Measurements from ENCODE around the gene DPH2.
A peak's percentile ranks its signal among the peaks of the same experiment; 100 is the strongest.

Gene DPH2

DNA sequence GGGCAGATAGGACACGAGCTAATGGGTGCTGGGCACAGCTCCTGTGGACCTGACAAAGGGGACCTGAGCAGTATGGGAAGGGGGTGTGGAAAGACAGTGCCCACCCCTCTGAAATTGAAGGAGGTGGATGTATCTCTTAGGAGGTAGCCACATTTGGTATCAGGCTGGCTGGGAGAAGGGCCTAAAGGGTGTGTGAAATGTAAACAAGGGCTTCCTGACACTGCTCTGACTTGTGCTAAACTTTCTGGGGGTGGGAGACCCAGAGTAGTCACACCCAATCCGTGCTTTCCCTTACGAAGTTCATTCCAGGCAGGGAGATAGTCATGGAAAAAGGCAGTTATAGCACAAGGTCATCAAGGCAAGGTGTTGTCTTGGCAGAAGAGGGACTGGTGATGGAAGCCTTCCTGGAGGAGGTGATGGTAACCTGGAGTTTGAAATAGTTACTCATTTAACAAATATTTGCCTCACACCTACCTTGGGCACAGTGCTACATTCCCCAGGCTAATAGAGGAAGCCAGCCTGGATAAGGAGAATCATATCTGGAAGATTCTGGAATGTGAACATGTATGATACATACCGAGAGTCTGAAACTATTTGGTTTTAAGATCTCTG, 16.3 kb downstream of the DPH2 start:
- no peaks in the 10 kb centered on the region for H3K27me3 ChIP-seq
- no peak overlapping the region for H3K9ac ChIP-seq
- no peak for TF ChIP-seq Cebpa-rat (IDR thresholded peaks at IDR 0.05)
- H3K9me3 ChIP-seq (replicated peaks in 1 of 11): no peaks in the 10 kb centered on the region
- peaks cover 0 to 49% (median 26%) of the 10 kb centered on the region in 11 experiments; a peak in 15 of 22 replicates for H4K20me1 ChIP-seq
- H3K36me3 ChIP-seq: peaks cover 5 to 67% (median 52%) of the 10 kb centered on the region in 11 experiments; a peak in 21 of 22 replicates
- no peak overlapping the region for H3K4me2 ChIP-seq
- no peak overlapping the region for H3K27ac ChIP-seq
- no peak overlapping the region for H3K4me3 ChIP-seq
- H3K4me1 ChIP-seq: peaks cover 15 to 33% (median 29%) of the 10 kb centered on the region in 10 experiments

DNA sequence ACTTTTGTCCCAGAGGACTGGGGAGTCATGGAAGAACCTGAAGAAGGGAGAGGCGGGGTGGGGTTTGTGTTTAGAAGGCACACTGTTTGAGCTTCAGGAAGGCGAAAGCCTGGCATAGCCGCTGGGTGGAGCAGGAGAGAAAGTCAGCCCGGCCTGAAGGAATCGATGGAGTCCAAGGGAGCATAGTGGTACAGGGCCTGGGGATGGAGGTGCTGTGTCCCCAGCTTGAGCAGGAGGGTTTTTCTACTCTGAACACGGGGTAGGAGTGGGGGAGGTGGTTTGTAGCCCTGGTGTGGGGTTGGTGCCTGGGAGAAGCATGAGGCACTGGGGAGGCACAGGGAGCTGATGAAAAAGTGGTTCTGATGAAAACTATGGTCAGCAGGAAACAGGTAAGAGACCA, 16.9 kb downstream of the DPH2 start:
- no peak overlapping the region for H3K27ac ChIP-seq
- H3K4me1 ChIP-seq: peaks cover 11 to 29% (median 24%) of the 10 kb centered on the region in 10 experiments
- no peaks in the 10 kb centered on the region for H3K9me3 ChIP-seq (replicated peaks in 1 of 11)
- no peak overlapping the region for H3K4me3 ChIP-seq
- peaks cover 5 to 61% (median 50%) of the 10 kb centered on the region in 11 experiments; a peak in 21 of 22 replicates for H3K36me3 ChIP-seq
- H4K20me1 ChIP-seq: peaks cover 0 to 43% (median 23%) of the 10 kb centered on the region in 11 experiments; a peak in 14 of 22 replicates
- H3K4me2 ChIP-seq: no peak overlapping the region
- no peak overlapping the region for H3K9ac ChIP-seq
- H3K27me3 ChIP-seq: no peaks in the 10 kb centered on the region
- TF ChIP-seq Cebpa-rat (IDR thresholded peaks at IDR 0.05): no peak

DNA sequence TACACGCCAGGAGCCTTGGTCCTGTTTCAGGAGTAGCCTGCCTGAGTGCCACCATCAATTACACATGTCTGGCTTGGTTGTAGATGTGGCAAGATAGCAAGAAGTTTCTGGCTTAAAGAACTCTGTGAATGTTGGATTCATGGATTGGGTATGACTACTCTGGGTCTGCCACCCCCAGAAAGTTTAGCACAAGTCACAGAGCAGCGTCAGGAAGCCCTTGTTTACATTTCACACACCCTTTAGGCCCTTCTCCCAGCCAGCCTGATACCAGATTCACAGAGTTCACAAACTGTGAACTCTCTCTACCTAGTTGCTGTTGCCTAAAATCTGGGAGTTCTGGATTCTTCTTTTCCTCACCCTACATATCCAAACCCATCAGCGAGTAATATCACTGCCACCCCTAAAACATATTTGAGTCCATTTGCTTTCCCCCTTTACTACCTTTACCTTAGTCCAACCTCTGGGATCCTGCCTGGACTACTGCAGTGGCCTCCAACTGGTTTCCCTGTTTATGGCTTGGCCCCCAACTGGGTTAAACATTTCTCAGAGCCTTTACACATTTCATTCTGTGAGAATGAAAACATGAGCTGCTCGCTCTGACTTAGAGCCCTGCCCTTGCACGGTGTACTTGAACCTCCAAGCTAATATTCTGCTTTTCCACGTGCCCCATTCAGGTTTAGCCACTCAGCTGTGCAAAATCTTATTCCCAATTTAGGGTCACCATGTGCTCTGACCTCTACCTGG, 17.5 kb downstream of the DPH2 start:
- peaks cover 14 to 28% (median 24%) of the 10 kb centered on the region in 10 experiments for H3K4me1 ChIP-seq
- no peaks in the 10 kb centered on the region for H3K27me3 ChIP-seq
- peaks cover 0 to 37% (median 19%) of the 10 kb centered on the region in 11 experiments; a peak in 14 of 22 replicates for H4K20me1 ChIP-seq
- peaks cover 5 to 55% (median 46%) of the 10 kb centered on the region in 11 experiments; a peak in 21 of 22 replicates for H3K36me3 ChIP-seq
- H3K9ac ChIP-seq: no peak overlapping the region
- no peaks in the 10 kb centered on the region for H3K9me3 ChIP-seq (replicated peaks in 1 of 11)
- H3K27ac ChIP-seq: no peak overlapping the region
- no peak overlapping the region for H3K4me2 ChIP-seq
- TF ChIP-seq Cebpa-rat (IDR thresholded peaks at IDR 0.05): no peak
- no peak overlapping the region for H3K4me3 ChIP-seq

DNA sequence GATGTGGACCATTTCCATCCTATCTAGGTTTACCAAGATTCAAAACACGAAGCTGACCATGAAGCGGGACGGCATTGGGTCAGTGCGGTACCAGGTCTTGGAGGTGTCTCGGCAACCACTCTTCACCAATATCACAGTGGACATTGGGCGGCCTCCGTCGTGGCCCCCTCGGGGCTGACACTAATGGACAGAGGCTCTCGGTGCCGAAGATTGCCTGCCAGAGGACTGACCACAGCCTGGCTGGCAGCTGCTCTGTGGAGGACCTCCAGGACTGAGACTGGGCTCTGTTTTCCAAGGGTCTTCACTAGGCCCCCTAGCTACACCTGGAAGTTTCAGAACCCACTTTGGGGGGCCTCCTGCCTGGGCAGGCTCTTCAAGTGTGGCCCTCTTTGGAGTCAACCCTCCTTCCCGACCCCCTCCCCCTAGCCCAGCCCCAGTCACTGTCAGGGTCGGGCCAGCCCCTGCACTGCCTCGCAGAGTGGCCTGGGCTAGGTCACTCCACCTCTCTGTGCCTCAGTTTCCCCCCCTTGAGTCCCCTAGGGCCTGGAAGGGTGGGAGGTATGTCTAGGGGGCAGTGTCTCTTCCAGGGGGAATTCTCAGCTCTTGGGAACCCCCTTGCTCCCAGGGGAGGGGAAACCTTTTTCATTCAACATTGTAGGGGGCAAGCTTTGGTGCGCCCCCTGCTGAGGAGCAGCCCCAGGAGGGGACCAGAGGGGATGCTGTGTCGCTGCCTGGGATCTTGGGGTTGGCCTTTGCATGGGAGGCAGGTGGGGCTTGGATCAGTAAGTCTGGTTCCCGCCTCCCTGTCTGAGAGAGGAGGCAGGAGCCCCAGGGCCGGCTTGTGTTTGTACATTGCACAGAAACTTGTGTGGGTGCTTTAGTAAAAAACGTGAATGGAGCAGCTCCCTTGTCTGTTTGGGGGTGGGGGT, 20.7 kb downstream of the DPH2 start:
- no peaks in the 10 kb centered on the region for H3K9me3 ChIP-seq (replicated peaks in 1 of 11)
- peak overlapping the region; percentile 70 to 82 (median 73) for H3K4me3 ChIP-seq
- H3K27ac ChIP-seq: peak overlapping the region; percentile 43 to 78 (median 59); a peak in 18 of 22 replicates
- peaks cover 0 to 10% (median 0%) of the 10 kb centered on the region in 11 experiments; a peak in 5 of 22 replicates for H4K20me1 ChIP-seq
- peaks cover 0 to 25% (median 21%) of the 10 kb centered on the region in 11 experiments; a peak in 21 of 22 replicates for H3K36me3 ChIP-seq
- H3K4me1 ChIP-seq: peaks cover 36 to 50% (median 46%) of the 10 kb centered on the region in 10 experiments
- H3K27me3 ChIP-seq: no peaks in the 10 kb centered on the region
- H3K9ac ChIP-seq: peak overlapping the region; percentile 63 to 82 (median 77)
- TF ChIP-seq Cebpa-rat (IDR thresholded peaks at IDR 0.05): no peak
- H3K4me2 ChIP-seq: peak overlapping the region; percentile 77 to 99 (median 96)

DNA sequence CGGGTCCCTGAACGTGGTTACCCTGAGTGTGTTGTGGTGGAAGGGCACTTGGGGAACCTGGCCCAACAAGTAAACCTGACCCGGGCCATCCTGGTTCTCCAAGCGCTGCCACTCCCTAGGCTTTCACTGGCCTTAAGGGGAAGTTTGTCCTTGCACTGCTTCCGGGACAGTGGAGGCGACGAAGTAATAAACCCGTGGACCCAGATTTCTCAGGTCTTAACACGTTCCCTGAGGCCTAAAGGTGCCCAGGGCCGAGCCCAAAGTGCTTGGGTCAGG, 21.3 kb downstream of the DPH2 start:
- Histone ChIP-seq H3K36me3 (peaks cover 0 to 19% (median 15%) of the 10 kb centered on the region in 11 experiments; a peak in 20 of 22 replicates), H3K4me3 (peak overlapping the region; percentile 70 to 82 (median 73)), H3K9ac (peak overlapping the region; percentile 63 to 82 (median 77)), H4K20me1 (peaks cover 0 to 12% (median 0%) of the 10 kb centered on the region in 11 experiments; a peak in 4 of 22 replicates), H3K9me3 (replicated peaks in 1 of 11) (no peaks in the 10 kb centered on the region), H3K27ac (peak overlapping the region; percentile 43 to 78 (median 59); a peak in 21 of 22 replicates), H3K4me1 (peaks cover 39 to 56% (median 52%) of the 10 kb centered on the region in 10 experiments), H3K27me3 (no peaks in the 10 kb centered on the region), H3K4me2 (peak overlapping the region; percentile 77 to 99 (median 96))
- no peak for TF ChIP-seq Cebpa-rat (IDR thresholded peaks at IDR 0.05)

DNA sequence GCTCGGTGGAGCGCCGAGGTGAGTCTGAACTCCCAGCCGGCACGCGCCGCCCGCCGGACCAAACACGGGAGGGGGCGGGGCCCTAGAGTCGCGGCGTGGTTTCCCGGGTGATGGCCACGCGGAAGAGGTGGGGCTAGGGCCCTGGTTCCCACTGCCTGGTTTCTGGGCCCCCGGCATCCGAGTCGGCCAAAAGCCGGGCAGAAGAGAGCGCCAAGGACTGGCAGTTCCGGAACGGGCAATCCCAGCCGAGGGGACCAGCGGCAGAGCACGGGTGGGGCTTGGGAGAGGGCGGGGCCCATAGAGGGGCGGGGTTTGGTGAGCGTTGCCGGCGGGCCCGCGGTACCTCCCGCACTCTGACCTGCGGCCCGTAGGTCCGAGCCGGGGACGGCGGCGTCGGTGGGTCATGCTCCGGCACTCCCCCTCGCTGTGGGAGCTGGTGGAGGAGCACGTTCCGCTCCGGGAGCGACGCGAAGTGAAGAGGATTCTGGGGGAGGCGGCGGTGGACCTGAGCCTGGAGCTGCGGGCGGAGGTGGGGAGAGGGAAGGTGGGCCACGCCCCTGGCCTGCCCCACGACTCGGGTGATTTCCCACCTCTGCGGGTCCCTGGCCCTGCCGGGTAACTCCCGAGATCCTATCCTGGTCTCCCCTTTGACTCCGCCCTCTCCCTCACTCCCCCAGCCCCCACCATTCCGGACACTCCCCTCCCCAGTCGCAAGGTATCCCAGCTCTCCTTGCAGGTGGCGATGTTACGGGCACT, 21.8 kb downstream of the DPH2 start, which contains the start of gene CCDC24:
Gene CCDC24 (plus strand): TSS at position 124 of the 756 bp plus-strand sequence. CDS start 280 bp downstream, at position 404.
- H3K4me2 ChIP-seq: peak within 1 kb of the TSS; percentile 77 to 99 (median 96)
- TF ChIP-seq Cebpa-rat (IDR thresholded peaks at IDR 0.05): no peak
- H4K20me1 ChIP-seq: peaks cover 0 to 14% (median 0%) of the 10 kb centered on the region in 11 experiments; a peak in 4 of 22 replicates
- no peaks in the 10 kb centered on the region for H3K9me3 ChIP-seq (replicated peaks in 1 of 11)
- peaks cover 39 to 61% (median 57%) of the 10 kb centered on the region in 10 experiments for H3K4me1 ChIP-seq
- peak within 1 kb of the TSS; percentile 43 to 78 (median 59); a peak in 21 of 22 replicates for H3K27ac ChIP-seq
- peak within 1 kb of the TSS; percentile 70 to 82 (median 73) for H3K4me3 ChIP-seq
- H3K27me3 ChIP-seq: no peaks in the 10 kb centered on the region
- H3K36me3 ChIP-seq: peaks cover 0 to 14% (median 10%) of the 10 kb centered on the region in 11 experiments; a peak in 16 of 22 replicates
- H3K9ac ChIP-seq: peak within 1 kb of the TSS; percentile 63 to 82 (median 77)

DNA sequence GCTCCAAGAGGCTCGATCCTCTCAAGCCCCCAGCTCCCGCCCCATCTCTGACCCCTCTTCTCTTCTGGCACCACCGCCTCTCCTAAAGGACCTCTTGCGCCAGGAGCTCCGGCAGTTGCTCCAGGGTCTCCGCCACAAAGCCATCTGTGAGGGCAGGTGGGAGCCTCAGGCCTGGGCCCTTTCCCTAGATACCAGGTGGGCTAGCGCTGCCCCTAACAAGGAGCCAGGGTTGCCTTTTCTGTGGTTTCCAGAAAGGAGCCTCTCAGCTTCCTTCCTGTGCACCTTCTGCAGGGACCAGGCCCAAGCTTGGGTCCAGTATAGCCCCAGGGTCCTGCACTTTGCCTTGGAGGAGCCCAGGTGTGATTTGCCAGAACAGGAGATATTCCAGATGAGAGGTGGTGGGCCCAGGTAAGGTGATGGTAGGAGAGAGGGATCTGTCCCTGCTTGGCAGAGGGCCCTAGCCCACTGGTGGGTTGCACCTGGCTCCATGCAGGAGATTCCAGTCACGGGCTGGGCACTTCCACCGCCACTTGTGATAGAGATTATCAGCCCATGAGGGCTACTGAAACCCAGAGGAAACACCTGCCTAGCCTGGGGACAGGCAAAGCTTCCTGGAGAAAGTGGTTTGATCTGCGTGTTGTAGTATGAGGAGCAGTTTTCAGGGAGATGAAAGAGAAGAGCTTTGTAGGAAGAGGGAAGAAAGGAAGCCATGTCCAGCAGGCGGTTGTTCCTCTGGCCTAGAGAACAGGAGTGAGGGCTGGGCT, 22.6 kb downstream of the DPH2 start:
- Histone ChIP-seq H3K27ac (peak overlapping the region in 7 of 11 experiments; percentile 51 to 78 (median 59); a peak in 13 of 22 replicates), H3K4me1 (peaks cover 39 to 63% (median 58%) of the 10 kb centered on the region in 10 experiments), H3K4me3 (peak overlapping the region; percentile 70 to 82 (median 73)), H3K9me3 (replicated peaks in 1 of 11) (no peaks in the 10 kb centered on the region), H3K4me2 (peak overlapping the region; percentile 77 to 99 (median 96)), H4K20me1 (peaks cover 0 to 14% (median 0%) of the 10 kb centered on the region in 11 experiments; a peak in 3 of 22 replicates), H3K36me3 (peaks cover 0 to 7% (median 3%) of the 10 kb centered on the region in 11 experiments; a peak in 6 of 22 replicates), H3K9ac (peak overlapping the region; percentile 63 to 82 (median 77); a peak in 21 of 22 replicates), H3K27me3 (no peaks in the 10 kb centered on the region)
- no peak for TF ChIP-seq Cebpa-rat (IDR thresholded peaks at IDR 0.05)

Data from BLaER1 treated with 17β-estradiol and CSF1 and Interleukin-3, amounts not matched to agents 10 nM and 100 nM (cell line).